ENCODE results near the gene OR5AU1. TPM values are rescaled to one million over a fixed set of nuclear protein-coding genes. Genes with fewer than 3 reads are reported as not detected.

OR5AU1 gene
- polyA plus RNA-seq, 1 of the 3 experiments (the other 2 are of a cell fraction) = not detected

DNA sequence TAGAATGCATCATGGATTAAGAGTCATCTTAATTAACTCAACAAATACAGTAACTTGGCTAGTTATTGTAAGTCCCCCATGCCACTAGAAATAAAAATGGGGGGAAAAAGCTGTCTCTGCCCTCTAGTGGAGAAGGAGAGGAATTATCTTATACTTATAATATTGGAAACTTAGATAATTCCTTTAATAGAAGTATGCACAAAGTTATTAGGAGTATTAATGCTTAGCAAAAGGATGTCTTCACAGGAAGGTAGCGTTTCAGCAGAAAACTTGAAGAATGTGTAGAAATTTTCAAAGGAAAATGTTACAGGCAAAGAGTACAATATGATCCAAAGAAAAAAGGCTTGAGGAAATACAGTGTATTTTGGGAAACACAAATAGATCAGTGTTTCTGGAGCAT lies 19.8 kb downstream of the OR5AU1 start:
- ChIA-PET POLR2A (no interaction called here), CTCF (interaction anchor here (0.8 to 4.5 kb wide), 24 partner anchors 8 to 165 kb away, joined by 3 to 24 read pairs (median 4); partner anchors contain the start of gene OR5AU1)
- Histone ChIP-seq H3K4me1 (ENCODE audit: control insufficient read depth in 1 of 2, insufficient read depth in 2 of 2, low read depth in 1 of 2, low read length in 1 of 2) (no peaks in the 10 kb centered on the region), H3K9me3 (no peaks in the 10 kb centered on the region), H2AFZ (ENCODE audit: low read depth) (no peak overlapping the region), H3K9ac (no peak overlapping the region), H3K4me2 (no peak overlapping the region), H3K27ac (ENCODE audit: low read depth in 2 of 2, low read length in 1 of 2) (no peak overlapping the region), H3F3A (replicated peaks; ENCODE audit: insufficient read depth) (no peaks in the 10 kb centered on the region), H3K4me3 (ENCODE audit: low read depth in 2 of 2, low read length in 1 of 2) (peak overlapping the region in 1 of 2 experiments; percentile 20; a peak in 1 of 4 replicates), H3K36me3 (replicated peaks in 1 of 2; ENCODE audit: control insufficient read depth in 1 of 2, insufficient read depth in 2 of 2, low read length in 1 of 2) (no peaks in the 10 kb centered on the region), H4K20me1 (ENCODE audit: insufficient read depth) (no peaks in the 10 kb centered on the region), H3K27me3 (ENCODE audit: insufficient read depth) (peaks cover 6% of the 10 kb centered on the region; the same call in 1 of the 2 replicates), H3K9me2 (no peaks in the 10 kb centered on the region), H3K79me2 (ENCODE audit: insufficient read depth) (no peaks in the 10 kb centered on the region)
- 0% methylated on average over 1 of the region's 1 CpG for WGBS (ENCODE audit: low lambda C conversion rate)
- DNase-seq = peak; percentile 51
- TF ChIP-seq, protein P1, sequence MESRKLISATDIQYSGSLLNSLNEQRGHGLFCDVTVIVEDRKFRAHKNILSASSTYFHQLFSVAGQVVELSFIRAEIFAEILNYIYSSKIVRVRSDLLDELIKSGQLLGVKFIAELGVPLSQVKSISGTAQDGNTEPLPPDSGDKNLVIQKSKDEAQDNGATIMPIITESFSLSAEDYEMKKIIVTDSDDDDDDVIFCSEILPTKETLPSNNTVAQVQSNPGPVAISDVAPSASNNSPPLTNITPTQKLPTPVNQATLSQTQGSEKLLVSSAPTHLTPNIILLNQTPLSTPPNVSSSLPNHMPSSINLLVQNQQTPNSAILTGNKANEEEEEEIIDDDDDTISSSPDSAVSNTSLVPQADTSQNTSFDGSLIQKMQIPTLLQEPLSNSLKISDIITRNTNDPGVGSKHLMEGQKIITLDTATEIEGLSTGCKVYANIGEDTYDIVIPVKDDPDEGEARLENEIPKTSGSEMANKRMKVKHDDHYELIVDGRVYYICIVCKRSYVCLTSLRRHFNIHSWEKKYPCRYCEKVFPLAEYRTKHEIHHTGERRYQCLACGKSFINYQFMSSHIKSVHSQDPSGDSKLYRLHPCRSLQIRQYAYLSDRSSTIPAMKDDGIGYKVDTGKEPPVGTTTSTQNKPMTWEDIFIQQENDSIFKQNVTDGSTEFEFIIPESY (IDR thresholded peaks at IDR 0.05; ENCODE audit: borderline replicate concordance, low read depth) = no peak
- no peak for TF ChIP-seq POLR2AphosphoS5 (IDR thresholded peaks at IDR 0.05; ENCODE audit: low read depth, low read length)
- TF ChIP-seq, protein P2, sequence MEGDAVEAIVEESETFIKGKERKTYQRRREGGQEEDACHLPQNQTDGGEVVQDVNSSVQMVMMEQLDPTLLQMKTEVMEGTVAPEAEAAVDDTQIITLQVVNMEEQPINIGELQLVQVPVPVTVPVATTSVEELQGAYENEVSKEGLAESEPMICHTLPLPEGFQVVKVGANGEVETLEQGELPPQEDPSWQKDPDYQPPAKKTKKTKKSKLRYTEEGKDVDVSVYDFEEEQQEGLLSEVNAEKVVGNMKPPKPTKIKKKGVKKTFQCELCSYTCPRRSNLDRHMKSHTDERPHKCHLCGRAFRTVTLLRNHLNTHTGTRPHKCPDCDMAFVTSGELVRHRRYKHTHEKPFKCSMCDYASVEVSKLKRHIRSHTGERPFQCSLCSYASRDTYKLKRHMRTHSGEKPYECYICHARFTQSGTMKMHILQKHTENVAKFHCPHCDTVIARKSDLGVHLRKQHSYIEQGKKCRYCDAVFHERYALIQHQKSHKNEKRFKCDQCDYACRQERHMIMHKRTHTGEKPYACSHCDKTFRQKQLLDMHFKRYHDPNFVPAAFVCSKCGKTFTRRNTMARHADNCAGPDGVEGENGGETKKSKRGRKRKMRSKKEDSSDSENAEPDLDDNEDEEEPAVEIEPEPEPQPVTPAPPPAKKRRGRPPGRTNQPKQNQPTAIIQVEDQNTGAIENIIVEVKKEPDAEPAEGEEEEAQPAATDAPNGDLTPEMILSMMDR (IDR thresholded peaks at IDR 0.05) = peak; percentile 77
- no peak for TF ChIP-seq EZH2phosphoT487 (IDR thresholded peaks at IDR 0.05; ENCODE audit: borderline replicate concordance, low read depth)
- TF ChIP-seq RFX5 (IDR thresholded peaks at IDR 0.05; ENCODE audit: low read length) = no peak
- TF ChIP-seq, protein P3, sequence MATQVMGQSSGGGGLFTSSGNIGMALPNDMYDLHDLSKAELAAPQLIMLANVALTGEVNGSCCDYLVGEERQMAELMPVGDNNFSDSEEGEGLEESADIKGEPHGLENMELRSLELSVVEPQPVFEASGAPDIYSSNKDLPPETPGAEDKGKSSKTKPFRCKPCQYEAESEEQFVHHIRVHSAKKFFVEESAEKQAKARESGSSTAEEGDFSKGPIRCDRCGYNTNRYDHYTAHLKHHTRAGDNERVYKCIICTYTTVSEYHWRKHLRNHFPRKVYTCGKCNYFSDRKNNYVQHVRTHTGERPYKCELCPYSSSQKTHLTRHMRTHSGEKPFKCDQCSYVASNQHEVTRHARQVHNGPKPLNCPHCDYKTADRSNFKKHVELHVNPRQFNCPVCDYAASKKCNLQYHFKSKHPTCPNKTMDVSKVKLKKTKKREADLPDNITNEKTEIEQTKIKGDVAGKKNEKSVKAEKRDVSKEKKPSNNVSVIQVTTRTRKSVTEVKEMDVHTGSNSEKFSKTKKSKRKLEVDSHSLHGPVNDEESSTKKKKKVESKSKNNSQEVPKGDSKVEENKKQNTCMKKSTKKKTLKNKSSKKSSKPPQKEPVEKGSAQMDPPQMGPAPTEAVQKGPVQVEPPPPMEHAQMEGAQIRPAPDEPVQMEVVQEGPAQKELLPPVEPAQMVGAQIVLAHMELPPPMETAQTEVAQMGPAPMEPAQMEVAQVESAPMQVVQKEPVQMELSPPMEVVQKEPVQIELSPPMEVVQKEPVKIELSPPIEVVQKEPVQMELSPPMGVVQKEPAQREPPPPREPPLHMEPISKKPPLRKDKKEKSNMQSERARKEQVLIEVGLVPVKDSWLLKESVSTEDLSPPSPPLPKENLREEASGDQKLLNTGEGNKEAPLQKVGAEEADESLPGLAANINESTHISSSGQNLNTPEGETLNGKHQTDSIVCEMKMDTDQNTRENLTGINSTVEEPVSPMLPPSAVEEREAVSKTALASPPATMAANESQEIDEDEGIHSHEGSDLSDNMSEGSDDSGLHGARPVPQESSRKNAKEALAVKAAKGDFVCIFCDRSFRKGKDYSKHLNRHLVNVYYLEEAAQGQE (IDR thresholded peaks at IDR 0.05; ENCODE audit: low read depth, low read length) = no peak
- TF ChIP-seq RAD21 (IDR thresholded peaks at IDR 0.05; ENCODE audit: low read length) = peak; percentile 44; the same call in 1 of the 2 replicates
- TF ChIP-seq MXI1 (IDR thresholded peaks at IDR 0.05; ENCODE audit: low read depth, low read length) = no peak
- no peak for TF ChIP-seq YY1 (IDR thresholded peaks at IDR 0.05; ENCODE audit: low read depth)
- TF ChIP-seq GABPA (IDR thresholded peaks at IDR 0.05; ENCODE audit: low read depth) = no peak

Measured in SK-N-SH (cell line).